GM18909 (cell line): ENCODE data around the gene GRK2.
"Not testable (repeated sequence)": the region's sequence is repeated elsewhere in the genome, so short reads cannot be mapped to it uniquely, and the experiment has no call there.

Experiments
- ATAC-seq: cut with Tn5 transposase; IDR thresholded peaks from one replicate; pipeline ENCODE4 v1.9.1; 2021; ENCODE audit warnings: mild to moderate bottlenecking; ENCODE audit not compliant: unreplicated experiment, poor library complexity

Gene GRK2

DNA sequence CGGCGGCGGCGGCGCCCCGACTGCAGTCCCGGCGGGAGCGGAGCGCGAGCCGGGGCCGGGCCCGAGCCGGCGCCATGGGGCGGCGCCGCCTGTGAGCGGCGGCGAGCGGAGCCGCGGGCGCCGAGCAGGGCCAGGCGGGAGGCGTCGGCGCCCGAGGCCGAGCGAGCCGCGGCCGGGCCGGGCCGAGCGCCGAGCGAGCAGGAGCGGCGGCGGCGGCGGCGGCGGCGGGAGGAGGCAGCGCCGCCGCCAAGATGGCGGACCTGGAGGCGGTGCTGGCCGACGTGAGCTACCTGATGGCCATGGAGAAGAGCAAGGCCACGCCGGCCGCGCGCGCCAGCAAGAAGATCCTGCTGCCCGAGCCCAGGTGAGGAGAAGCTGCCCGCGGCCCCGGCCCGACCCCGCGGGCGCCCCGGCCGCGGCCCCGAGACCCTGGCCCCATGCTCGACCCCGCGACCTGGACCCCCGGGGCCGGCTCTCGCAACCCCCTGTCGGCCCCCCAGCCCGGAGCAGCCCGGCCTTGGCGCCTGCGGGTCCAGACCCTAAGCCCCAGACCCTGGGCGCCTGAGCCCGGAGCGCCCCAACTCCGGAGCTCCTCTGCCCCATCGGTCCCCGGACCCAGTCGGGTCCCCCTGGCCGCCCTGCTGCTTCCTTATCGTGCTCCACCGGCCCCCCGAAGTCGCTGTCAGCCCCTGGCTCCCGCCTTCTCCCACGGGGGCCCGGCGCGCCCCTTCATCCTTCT, at the start of gene GRK2:
TSS of gene GRK2 (plus strand) at position 25 of the 739 bp plus-strand sequence. CDS start at position 252, 227 bp downstream.
- peak; percentile 20 for ATAC-seq

GRCh38 chr11:67227726-67228125, 38.5 kb upstream of the GRK2 start:
- no peak for ATAC-seq

GRCh38 chr11:67230406-67230805, 35.9 kb upstream of the GRK2 start:
- ATAC-seq: no peak

DNA sequence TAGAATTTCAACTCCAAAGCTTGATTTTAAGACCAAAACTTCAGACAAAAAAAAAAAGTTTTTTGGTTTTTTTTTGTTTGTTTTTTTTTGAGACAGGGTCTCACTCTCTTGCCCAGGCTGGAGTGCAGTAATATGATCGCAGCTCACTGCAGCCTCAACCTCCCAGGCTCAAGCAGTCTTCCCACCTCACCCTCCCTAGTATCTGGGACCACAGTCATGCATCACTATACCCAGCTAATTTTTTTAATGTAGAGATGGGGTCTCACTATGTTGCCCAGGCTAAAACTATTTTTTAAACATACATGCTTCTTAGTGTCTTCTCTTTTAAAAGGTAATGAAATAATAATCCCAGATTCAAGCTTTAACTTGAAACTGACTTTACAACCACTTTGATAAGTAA, 35.4 kb upstream of the GRK2 start:
- ATAC-seq: no peak

GRCh38 chr11:67233584-67234190, 32.6 kb upstream of the GRK2 start:
- ATAC-seq: no peak

DNA sequence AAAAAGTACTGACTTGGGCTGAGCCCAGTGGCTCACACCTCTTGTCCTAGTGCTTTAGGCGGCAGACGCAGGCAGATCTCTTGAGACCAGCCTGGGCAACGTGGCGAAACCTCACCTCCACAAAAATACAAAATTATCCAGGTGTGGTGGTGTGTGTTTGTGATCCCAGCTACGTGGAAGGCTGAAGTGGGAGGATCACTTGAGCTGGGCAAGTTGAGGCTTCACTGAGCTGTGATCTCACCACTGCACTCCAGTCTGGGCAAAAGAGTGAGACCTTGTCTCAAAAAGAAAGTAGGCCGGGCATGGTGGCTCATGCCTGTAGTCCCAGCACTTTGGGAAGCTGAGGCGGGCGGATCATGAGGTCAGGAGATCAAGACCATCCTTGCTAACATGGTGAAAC, 31.7 kb upstream of the GRK2 start:
- ATAC-seq: not testable (repeated sequence)

GRCh38 chr11:67237574-67237973, 28.7 kb upstream of the GRK2 start:
- ATAC-seq: no peak

- ATAC-seq: no peak
Measured at GRCh38 chr11:67238894-67239782, 27.1 kb upstream of the GRK2 start.

DNA sequence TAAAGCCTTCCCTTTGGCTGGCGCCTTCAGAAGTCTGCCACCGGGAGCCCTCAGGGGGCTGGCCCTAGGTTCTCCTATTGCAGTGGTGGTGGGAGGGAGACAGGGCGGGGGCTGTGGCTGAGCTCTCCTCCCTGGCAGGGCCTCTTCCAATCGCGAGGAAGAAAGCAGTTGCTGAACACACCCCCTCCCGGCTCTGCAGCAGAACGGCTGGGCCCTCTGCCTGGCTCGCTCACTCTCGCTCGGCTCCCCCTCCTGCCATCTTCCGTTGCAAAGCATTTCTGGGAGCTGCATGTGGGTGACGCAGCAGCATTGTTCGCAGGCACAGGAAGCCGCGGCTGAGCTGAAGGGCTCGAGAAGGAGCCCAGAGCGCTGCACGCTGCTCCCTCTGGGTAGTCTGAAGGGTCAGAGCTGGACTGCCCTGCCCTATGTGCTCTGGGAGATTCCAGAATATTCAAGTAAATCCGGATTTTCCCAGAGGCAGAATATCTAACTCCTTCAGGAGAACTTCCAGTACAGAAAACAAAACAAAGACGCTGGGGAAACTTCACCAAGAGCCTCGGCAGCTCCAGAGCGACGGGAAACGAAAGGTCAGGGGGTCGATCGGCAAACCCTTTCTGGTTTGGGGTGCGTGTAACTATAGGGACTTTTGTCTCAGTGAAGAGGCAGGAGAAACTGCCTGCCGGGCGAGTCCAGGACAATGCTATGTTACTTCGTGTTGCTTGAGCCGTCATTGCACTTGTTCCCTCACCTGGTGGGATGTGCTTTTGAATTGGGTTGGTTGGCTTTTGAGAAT, 26.3 kb upstream of the GRK2 start:
- peak; percentile 89 for ATAC-seq

GRCh38 chr11:67240576-67241389, 25.5 kb upstream of the GRK2 start:
- peak; percentile 35 for ATAC-seq

GRCh38 chr11:67242548-67242947, 23.7 kb upstream of the GRK2 start:
- ATAC-seq: no peak

GRCh38 chr11:67243051-67243450, 23.2 kb upstream of the GRK2 start:
- no peak for ATAC-seq

DNA sequence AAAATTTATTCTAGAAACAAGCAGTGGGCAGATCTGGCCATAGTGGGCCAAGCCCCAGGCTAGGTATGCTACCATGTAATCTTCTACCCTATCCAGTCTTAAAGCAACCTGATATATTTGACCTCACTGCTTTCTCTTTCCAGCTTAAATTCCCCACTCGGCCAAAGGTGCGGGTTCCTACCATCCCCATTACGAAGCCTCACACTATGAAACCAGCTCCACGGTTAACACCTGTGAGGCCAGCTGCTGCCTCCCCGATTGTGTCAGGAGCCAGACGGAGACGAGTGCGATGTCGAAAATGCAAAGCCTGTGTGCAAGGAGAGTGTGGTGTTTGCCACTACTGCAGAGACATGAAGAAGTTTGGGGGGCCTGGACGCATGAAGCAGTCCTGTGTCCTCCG, 21.2 kb upstream of the GRK2 start:
- no peak for ATAC-seq

DNA sequence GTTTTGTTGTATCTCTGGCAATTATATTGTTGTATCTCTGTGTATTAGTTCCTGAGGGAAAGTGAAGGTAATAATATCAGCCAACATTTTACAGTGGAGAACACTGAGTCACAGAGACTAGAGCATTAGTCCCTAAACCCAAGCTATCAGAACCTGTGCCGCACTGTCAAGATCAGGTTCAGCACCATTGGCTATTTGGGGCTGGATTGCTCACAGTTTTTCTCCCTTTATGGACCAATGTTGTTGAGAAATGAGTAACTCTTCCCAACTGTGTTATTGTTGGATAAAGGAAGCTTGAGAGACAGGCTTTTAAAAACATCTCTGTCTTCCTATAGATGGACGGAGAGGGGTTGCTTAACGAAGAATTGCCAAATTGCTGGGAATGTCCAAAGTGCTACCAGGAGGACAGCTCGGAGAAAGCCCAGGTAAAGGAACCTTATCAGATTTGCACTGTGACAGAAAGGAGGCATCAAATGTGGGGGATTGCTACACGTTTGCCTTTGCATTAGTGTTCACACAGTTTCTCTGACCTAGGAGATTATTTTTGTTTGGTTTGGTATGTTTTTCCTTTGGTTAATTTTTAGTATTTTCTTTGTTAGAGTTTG, 18.2 kb upstream of the GRK2 start:
- no peak for ATAC-seq

DNA sequence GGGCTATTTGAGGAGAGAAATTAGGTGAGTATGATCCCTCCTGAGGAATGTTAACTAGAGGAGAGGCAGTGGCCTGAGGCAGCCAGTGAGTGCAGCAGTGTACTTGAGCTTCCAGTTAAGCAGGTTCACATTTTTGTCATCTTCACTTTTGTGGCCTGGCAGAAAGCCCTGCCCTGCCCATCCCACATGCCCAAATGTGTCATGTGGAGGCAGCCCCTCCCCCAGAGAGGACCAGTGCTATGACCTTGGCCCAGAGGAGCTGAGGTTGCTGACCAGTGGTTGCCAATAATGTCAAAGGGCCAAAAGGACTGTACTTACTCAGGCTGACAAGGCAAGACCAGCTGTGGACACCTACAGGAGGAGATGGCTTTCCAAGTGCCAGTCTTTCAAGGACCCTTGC, 17.6 kb upstream of the GRK2 start:
- ATAC-seq: no peak

GRCh38 chr11:67250059-67251043, 15.9 kb upstream of the GRK2 start:
- no peak for ATAC-seq

DNA sequence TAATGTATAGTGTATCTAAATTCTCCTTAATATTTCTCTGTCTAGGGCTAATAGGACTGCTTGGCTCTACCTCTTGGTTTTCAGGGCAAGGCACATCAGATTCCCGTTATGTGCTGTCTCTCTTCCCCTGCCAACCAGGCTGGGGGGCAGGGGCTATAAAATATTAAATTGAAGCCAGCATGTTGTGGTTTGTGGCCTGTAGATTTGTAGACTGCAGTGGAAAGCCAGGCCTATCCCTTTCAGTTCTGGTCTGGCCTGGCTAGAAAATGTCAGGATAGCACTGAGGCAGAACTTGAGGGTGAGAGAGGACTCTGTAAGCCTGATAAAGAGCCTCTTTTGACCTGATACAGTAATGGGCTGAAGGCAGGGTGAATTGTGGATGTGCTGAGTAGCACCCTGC, 14.4 kb upstream of the GRK2 start:
- ATAC-seq: no peak

GRCh38 chr11:67252831-67253239, 13.4 kb upstream of the GRK2 start:
- no peak for ATAC-seq
